Uterus (tissue), 4 donors: ENCODE results near the gene SORL1. TPM values are rescaled to one million over a fixed set of nuclear protein-coding genes. Genes with fewer than 3 reads are reported as not detected.

ENCODE experiments used
- DNase-seq, 2 donors: peaks; one replicate each; pipeline ENCODE4 v3.0.0-alpha.2; 2019 to 2020
- H3K27ac ChIP-seq, 2 donors: fragments of 200-600 bp; sonication (generic); 1 replicate in 1 of 2; 2 replicates in 1 of 2; pipeline ENCODE4 v1.5.1; 2016 to 2018
- H3K27me3 ChIP-seq, 2 donors: fragments of 200-600 bp; sonication (generic); one replicate each; pipeline ENCODE4 v1.5.1; 2018 to 2019; ENCODE audit warnings: control low read depth in 1 of 2
- H3K36me3 ChIP-seq, 2 donors: fragments of 200-600 bp; sonication (generic); one replicate each; pipeline ENCODE4 v1.5.1; 2019; ENCODE audit warnings: control low read depth in 1 of 2
- H3K4me1 ChIP-seq, 2 donors: fragments of 200-600 bp; sonication (generic); one replicate each; pipeline ENCODE4 v1.5.1; 2018 to 2019; ENCODE audit warnings: control low read depth in 1 of 2
- H3K4me3 ChIP-seq, 2 donors: fragments of 200-600 bp; sonication (generic); 1 replicate in 1 of 2; 2 replicates in 1 of 2; pipeline ENCODE4 v1.5.1; 2018 to 2019; ENCODE audit warnings: mild to moderate bottlenecking in 1 of 2
- H3K9me3 ChIP-seq, 2 donors: fragments of 200-600 bp; sonication (generic); one replicate each; pipeline ENCODE4 v1.5.1; 2019; ENCODE audit warnings: control low read depth in 1 of 2
- POLR2A ChIP-seq, 2 donors: fragments of 450-650 bp; IDR thresholded peaks; one replicate each; pipeline ENCODE4 v1.6.1; 2016; ENCODE audit warnings: antibody characterized with exemption in 2 of 2, mild to moderate bottlenecking in 1 of 2, moderate library complexity in 1 of 2
- intact Hi-C: fragments of 100-400 bp; cut with DNase I; formaldehyde crosslinking; loops from one replicate; pipeline ENCODE4 v1.15.1; 2023; ENCODE audit warnings: low total_unique reads
- total RNA-seq, 4 donors: library from RNA; depleted of rRNA in 3 of 4; stranded (reverse); fragments of >200 nt in 3 of 4; gene quantifications; one replicate each; pipeline versions ENCODE4 v1.1.0 to v1.2.4, GENCODE V29; 2014 to 2023
- TF ChIP-seq, protein P1 (sequence below), 4 experiments: fragments of 200-600 bp in 2 of 4; fragments of 450-650 bp in 2 of 4; sonication (generic) in 2 of 4; IDR thresholded peaks; one replicate each; pipeline ENCODE4 v1.5.1; 2016 to 2019; ENCODE audit warnings: antibody characterized with exemption in 4 of 4, mild to moderate bottlenecking in 2 of 4, moderate library complexity in 1 of 4
- donor health status: DM: yes; HTN: yes; CAD: no.

SORL1 gene
- total RNA-seq, 4 donors from 2014 or later, result 7.6 to 42.6 (median 17.2) TPM

GRCh38 chr11:121681550-121682268 is 229.6 kb downstream of the SORL1 start:
- Histone ChIP-seq H3K4me1 (no peaks in the 10 kb centered on the region), H3K27me3 (no peaks in the 10 kb centered on the region), H3K36me3 (no peaks in the 10 kb centered on the region), H3K27ac (no peak overlapping the region), H3K4me3 (no peak overlapping the region), H3K9me3 (no peaks in the 10 kb centered on the region)
- intact Hi-C loops, result no loop called here
- TF ChIP-seq, protein P1, sequence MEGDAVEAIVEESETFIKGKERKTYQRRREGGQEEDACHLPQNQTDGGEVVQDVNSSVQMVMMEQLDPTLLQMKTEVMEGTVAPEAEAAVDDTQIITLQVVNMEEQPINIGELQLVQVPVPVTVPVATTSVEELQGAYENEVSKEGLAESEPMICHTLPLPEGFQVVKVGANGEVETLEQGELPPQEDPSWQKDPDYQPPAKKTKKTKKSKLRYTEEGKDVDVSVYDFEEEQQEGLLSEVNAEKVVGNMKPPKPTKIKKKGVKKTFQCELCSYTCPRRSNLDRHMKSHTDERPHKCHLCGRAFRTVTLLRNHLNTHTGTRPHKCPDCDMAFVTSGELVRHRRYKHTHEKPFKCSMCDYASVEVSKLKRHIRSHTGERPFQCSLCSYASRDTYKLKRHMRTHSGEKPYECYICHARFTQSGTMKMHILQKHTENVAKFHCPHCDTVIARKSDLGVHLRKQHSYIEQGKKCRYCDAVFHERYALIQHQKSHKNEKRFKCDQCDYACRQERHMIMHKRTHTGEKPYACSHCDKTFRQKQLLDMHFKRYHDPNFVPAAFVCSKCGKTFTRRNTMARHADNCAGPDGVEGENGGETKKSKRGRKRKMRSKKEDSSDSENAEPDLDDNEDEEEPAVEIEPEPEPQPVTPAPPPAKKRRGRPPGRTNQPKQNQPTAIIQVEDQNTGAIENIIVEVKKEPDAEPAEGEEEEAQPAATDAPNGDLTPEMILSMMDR (IDR thresholded peaks at IDR 0.05), result no peak
- no peak for TF ChIP-seq POLR2A (IDR thresholded peaks at IDR 0.05)
- no peak for DNase-seq

Other genes with a start within 250 kb of the SORL1 start
- gene SC5D, start 159.5 kb upstream of the SORL1 start, total RNA-seq, result 10 to 100 TPM in 3 of 4 donors, 1 to 10 TPM in 1; 7.7 to 56.0 (median 23.1) TPM